GM10266 (cell line): Measurements from ENCODE around the gene ROBO1.

Experiments used
- DNase-seq: peaks from one replicate; pipeline ENCODE4 v3.0.0; 2012; ENCODE audit errors: extremely low spot score
- CTCF ChIP-seq: IDR thresholded peaks from 2 replicates; pipeline ENCODE4 v1.5.1; 2012; ENCODE audit warnings: mild to moderate bottlenecking, low read depth; ENCODE audit not compliant: control insufficient read depth, insufficient read depth; ENCODE audit errors: missing control alignments

Gene ROBO1

GRCh38 chr3:79257791-79258190, 510.0 kb downstream of the ROBO1 start:
- TF ChIP-seq CTCF = no peak

GRCh38 chr3:79255702-79256101, 512.1 kb downstream of the ROBO1 start:
- no peak for DNase-seq
- TF ChIP-seq CTCF = no peak

More at GRCh38 chr3:79257791-79258190, 510.0 kb downstream of the ROBO1 start:
- no peak for DNase-seq

GRCh38 chr3:79255292-79255691, 512.5 kb downstream of the ROBO1 start:
- no peak for TF ChIP-seq CTCF
- DNase-seq = no peak

- DNase-seq = no peak
- TF ChIP-seq CTCF = no peak
These were observed 514.1 kb downstream of the ROBO1 start for GRCh38 chr3:79253704-79254103.

GRCh38 chr3:79253271-79253670, 514.5 kb downstream of the ROBO1 start:
- TF ChIP-seq CTCF = no peak
- DNase-seq = no peak

GRCh38 chr3:79250746-79251145, 517.1 kb downstream of the ROBO1 start:
- no peak for TF ChIP-seq CTCF

GRCh38 chr3:79249701-79250100, 518.1 kb downstream of the ROBO1 start:
- no peak for DNase-seq
- TF ChIP-seq CTCF = no peak

More at GRCh38 chr3:79250746-79251145, 517.1 kb downstream of the ROBO1 start:
- DNase-seq = no peak

- TF ChIP-seq CTCF = no peak
- DNase-seq = no peak
These were observed 520.1 kb downstream of the ROBO1 start for GRCh38 chr3:79247725-79248043.
